BE2C (cell line): Measurements from ENCODE around the gene IL1RAPL2.

Experiments
- DNase-seq: peaks from one replicate; pipeline ENCODE4 v3.0.0-alpha.2; 2020
- H3K27me3 ChIP-seq: fragments of 250-450 bp; sonication (Bioruptor Pico); 2 replicates; pipeline ENCODE4 v1.5.1; 2020; ENCODE audit warnings: mild to moderate bottlenecking
- H3K36me3 ChIP-seq: fragments of 250-450 bp; sonication (Bioruptor Pico); 2 replicates; pipeline ENCODE4 v1.5.1; 2020; ENCODE audit warnings: mild to moderate bottlenecking
- H3K4me1 ChIP-seq: fragments of 250-450 bp; sonication (Bioruptor Pico); 2 replicates; pipeline ENCODE4 v1.5.1; 2020
- H3K4me3 ChIP-seq: 2 replicates; pipeline ENCODE4 v1.5.1; 2011; ENCODE audit warnings: low read depth, low read length
- H3K9me3 ChIP-seq: fragments of 250-450 bp; sonication (Bioruptor Pico); 2 replicates; pipeline ENCODE4 v1.5.1; 2020
- TF ChIP-seq, protein P1 (sequence below): IDR thresholded peaks from 2 replicates; pipeline ENCODE4 v1.5.1; 2012; ENCODE audit warnings: mild to moderate bottlenecking, low read depth, low read length

IL1RAPL2 gene

DNA sequence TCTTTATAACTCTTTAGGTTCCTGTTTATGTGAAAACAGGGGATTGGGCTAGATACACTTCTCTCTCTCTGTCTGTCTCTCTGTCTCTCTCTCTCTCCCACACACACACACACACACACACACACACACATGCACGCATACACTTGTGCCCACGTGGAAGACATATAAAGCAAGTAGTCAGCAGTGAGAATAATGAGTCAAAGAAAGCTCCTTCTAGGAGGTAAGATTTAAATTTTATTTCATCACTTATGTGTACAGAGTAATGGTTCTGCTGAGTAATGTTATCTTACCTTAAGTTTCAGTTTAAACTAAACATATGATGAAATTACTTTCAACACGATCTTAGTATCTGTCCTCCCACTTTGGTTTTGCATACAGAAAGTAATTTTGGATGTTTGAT is 897.5 kb downstream of the IL1RAPL2 start:
- Histone ChIP-seq H3K27me3 (no peaks in the 10 kb centered on the region), H3K4me3 (no peak overlapping the region), H3K4me1 (no peaks in the 10 kb centered on the region), H3K36me3 (no peaks in the 10 kb centered on the region), H3K9me3 (no peaks in the 10 kb centered on the region)
- DNase-seq, result no peak
- TF ChIP-seq, protein P1, sequence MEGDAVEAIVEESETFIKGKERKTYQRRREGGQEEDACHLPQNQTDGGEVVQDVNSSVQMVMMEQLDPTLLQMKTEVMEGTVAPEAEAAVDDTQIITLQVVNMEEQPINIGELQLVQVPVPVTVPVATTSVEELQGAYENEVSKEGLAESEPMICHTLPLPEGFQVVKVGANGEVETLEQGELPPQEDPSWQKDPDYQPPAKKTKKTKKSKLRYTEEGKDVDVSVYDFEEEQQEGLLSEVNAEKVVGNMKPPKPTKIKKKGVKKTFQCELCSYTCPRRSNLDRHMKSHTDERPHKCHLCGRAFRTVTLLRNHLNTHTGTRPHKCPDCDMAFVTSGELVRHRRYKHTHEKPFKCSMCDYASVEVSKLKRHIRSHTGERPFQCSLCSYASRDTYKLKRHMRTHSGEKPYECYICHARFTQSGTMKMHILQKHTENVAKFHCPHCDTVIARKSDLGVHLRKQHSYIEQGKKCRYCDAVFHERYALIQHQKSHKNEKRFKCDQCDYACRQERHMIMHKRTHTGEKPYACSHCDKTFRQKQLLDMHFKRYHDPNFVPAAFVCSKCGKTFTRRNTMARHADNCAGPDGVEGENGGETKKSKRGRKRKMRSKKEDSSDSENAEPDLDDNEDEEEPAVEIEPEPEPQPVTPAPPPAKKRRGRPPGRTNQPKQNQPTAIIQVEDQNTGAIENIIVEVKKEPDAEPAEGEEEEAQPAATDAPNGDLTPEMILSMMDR, result no peak

DNA sequence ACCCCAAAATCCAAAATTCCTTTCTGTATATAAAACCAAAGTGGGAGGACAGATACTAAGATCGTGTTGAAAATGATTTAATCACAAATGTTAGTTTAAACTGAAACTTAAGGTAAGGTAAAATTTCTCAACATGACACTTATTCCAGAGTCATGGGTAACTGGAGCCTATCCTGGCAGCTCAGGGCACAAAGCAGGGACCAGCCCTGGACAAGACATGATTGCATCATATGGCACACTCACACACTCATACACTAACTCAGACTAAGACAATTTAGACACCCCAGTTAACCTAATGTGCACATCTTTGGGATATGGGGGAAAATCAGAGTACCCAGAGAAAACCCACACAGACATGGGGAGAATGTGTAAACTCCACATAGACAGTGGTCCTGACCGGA is 898.6 kb downstream of the IL1RAPL2 start:
- DNase-seq, result no peak
- TF ChIP-seq, protein P1, result no peak
- no peak overlapping the region for H3K4me3 ChIP-seq

DNA sequence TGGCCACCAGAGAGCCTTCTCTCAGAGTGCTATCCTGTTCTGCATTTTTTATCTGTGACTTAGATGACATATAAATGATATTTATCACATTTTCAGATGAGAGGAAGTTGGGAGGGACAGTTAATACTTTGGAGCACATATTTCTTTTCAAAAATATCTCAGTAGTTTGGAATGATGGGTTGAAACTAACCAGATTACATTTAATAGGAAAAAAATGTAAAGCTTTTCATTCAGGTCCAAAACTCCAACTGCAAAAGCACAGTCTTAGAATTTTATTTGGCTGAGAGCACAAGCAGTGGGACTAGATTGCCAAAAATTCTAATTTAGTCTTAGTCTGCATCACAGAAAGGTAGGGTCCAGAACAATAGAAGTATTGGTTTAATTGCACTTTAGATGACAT is 902.7 kb downstream of the IL1RAPL2 start:
- H3K36me3 ChIP-seq, result no peaks in the 10 kb centered on the region
- TF ChIP-seq, protein P1, result no peak
- H3K9me3 ChIP-seq, result no peaks in the 10 kb centered on the region
- no peaks in the 10 kb centered on the region for H3K4me1 ChIP-seq
- no peaks in the 10 kb centered on the region for H3K27me3 ChIP-seq
- H3K4me3 ChIP-seq, result no peak overlapping the region
- no peak for DNase-seq

More for the DNA sequence above, 898.6 kb downstream of the IL1RAPL2 start:
- Histone ChIP-seq H3K36me3 (no peaks in the 10 kb centered on the region), H3K9me3 (no peaks in the 10 kb centered on the region), H3K27me3 (no peaks in the 10 kb centered on the region), H3K4me1 (no peaks in the 10 kb centered on the region)

DNA sequence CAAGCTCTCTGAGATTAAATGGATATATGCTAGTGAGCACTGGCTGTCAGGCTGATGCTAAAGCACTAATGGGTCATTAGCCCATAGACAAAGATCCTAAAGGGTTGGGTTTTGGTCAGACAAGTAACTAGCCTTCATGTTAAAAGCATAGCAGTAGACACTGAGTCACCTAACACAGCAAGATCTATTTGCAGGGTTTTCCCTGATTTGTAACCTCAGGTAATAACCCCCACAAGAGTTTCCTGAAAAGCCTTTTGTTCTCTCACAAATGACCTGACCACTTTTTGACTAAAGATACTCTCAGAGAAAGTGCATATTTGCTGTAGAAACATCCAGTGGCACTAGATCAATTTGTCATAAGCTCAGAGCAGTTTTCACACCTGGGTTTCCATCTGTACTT is 905.6 kb downstream of the IL1RAPL2 start:
- no peak overlapping the region for H3K4me3 ChIP-seq
- TF ChIP-seq, protein P1, result no peak

DNA sequence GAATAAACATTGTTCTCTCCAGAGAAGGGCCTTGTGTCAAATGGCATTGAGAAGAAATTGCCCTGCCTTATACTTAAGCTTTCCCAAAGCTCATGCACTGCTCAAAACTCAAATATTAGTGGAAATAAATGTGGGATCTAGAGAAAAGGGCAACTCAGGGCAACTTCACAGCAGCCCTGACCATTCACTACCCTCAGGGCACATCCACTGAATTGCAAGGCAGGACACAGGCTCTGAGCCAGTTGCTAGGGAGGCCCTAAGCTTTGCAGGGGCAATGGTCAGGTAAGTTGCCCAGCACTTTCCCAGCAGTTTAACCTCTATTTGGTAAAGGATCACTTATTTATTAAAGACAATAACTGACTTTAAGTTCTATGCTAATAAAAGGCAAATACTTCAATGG is 909.8 kb downstream of the IL1RAPL2 start:
- DNase-seq, result no peak
- no peaks in the 10 kb centered on the region for H3K4me1 ChIP-seq
- TF ChIP-seq, protein P1, result no peak
- no peaks in the 10 kb centered on the region for H3K27me3 ChIP-seq
- H3K9me3 ChIP-seq, result no peaks in the 10 kb centered on the region
- H3K4me3 ChIP-seq, result no peak overlapping the region
- no peaks in the 10 kb centered on the region for H3K36me3 ChIP-seq

More for the DNA sequence above, 905.6 kb downstream of the IL1RAPL2 start:
- no peaks in the 10 kb centered on the region for H3K36me3 ChIP-seq
- H3K27me3 ChIP-seq, result no peaks in the 10 kb centered on the region
- DNase-seq, result no peak
- H3K9me3 ChIP-seq, result no peaks in the 10 kb centered on the region
- no peaks in the 10 kb centered on the region for H3K4me1 ChIP-seq

DNA sequence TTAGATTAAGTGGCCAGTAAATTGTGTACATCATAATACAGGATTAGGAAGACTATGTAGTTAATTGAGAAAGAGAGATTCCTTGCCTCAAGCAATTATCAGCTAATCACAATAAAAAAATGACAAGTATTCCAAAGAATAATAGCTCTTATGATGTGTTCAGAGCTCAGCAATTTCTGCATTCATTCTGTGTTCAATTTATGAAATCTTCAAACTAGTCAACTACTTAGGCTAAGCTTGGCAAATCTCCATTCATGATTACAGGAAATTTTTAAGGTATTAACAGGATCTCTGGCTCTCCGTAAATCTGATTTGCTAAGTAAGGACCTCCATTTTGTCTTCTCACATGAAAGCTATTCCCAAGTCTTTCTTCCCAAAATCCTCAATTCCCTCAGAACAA is 911.4 kb downstream of the IL1RAPL2 start:
- no peak for DNase-seq

More for the DNA sequence above, 911.4 kb downstream of the IL1RAPL2 start:
- no peaks in the 10 kb centered on the region for H3K27me3 ChIP-seq
- no peak overlapping the region for H3K4me3 ChIP-seq
- no peaks in the 10 kb centered on the region for H3K36me3 ChIP-seq
- no peaks in the 10 kb centered on the region for H3K4me1 ChIP-seq
- H3K9me3 ChIP-seq, result no peaks in the 10 kb centered on the region
- TF ChIP-seq, protein P1, result no peak
